Pancreas (tissue), 10 donors: ENCODE measurements around the gene ARHGEF18. TPM values are rescaled to one million over a fixed set of nuclear protein-coding genes. Genes with fewer than 3 reads are reported as not detected.
"Not testable (repeated sequence)": the region's sequence is repeated elsewhere in the genome, so short reads cannot be mapped to it uniquely, and the experiment has no call there.

Experiments
- ATAC-seq, 4 donors: fragments of 200-7000 bp; cut with Tn5 transposase; one replicate each; pipeline versions ENCODE4 v1.8.0 to v1.9.1; 2020; ENCODE audit warnings: mild to moderate bottlenecking in 4 of 4, moderate library complexity in 4 of 4
- DNase-seq, 6 donors: peaks; one replicate each; pipeline ENCODE4 v3.0.0-alpha.2; 2020
- FAIRE-seq: peaks from 2 replicates; lab custom pipeline; 2012; peaks lifted over from hg19 to GRCh38; lab: Jason Lieb, UNC
- H3K27ac ChIP-seq, 4 donors: fragments of 200-600 bp; sonication (generic); 1 replicate in 3 of 4; 2 replicates in 1 of 4; pipeline versions ENCODE4 v1.5.0 to v1.8.0; 2020
- H3K27me3 ChIP-seq, 4 donors: fragments of 200-600 bp; one replicate each; pipeline ENCODE4 v1.8.0; 2021
- H3K36me3 ChIP-seq, 3 donors: fragments of 200-600 bp; sonication (generic) in 1 of 3; one replicate each; pipeline versions ENCODE4 v1.5.0 to v1.8.0; 2020 to 2021
- H3K4me1 ChIP-seq, 3 donors: fragments of 200-600 bp; one replicate each; pipeline ENCODE4 v1.8.0; 2021
- H3K4me3 ChIP-seq, 4 donors: fragments of 200-600 bp; sonication (generic) in 2 of 4; one replicate each; pipeline versions ENCODE4 v1.5.0 to v1.8.0; 2020 to 2021
- H3K9me3 ChIP-seq, 4 donors: fragments of 200-600 bp; one replicate each; pipeline ENCODE4 v1.8.0; 2021
- WGBS, 2 donors: extraction: QIAGEN DNeasy Blood & Tissue Kit; methylation state at CpG; one replicate each; pipeline ENCODE4 v1.1.7; 2013; 5-methylcytosine and 5-hydroxymethylcytosine counted together
- intact Hi-C, 3 donors: fragments of 100-400 bp; cut with DNase I; formaldehyde crosslinking; loops; one replicate each; pipeline versions ENCODE4 v1.11.1 to v1.14.2; 2022
- polyA plus RNA-seq, 2 donors: library from polyadenylated mRNA; stranded (reverse); fragments of 200-250 nt; gene quantifications; one replicate each; pipeline ENCODE4 v1.2.3, GENCODE V29; 2013
- total RNA-seq, 6 donors: library from RNA; stranded (reverse); fragmentation: NEBNext Ultra II Directional in 4 of 6; extraction: Animal tissue kit (Norgen Biotek cat#: 25700) in 4 of 6; gene quantifications; one replicate each; pipeline versions ENCODE4 v1.2.1 to v1.2.4, GENCODE V29; 2021 to 2023
- TF ChIP-seq, protein P1 (sequence below), 4 donors: fragments of 200-600 bp; sonication (generic) in 3 of 4; IDR thresholded peaks; one replicate each; pipeline versions ENCODE4 v1.5.0 to v1.8.0; 2021; ENCODE audit warnings: antibody characterized with exemption in 4 of 4
- donor health status: healthy with polysubstance abuse.
- donor health status: DM: no; HTN: no; CAD: no; lungs with moderate emphysema.
- donor health status: DM: no; HTN: no; CAD: no.
- donor health status: control.
- donor health status: control.
- donor health status: Bipolar disorder and iron deficiency.
- donor health status: DM: yes; HTN: yes; CAD: no.
- donor health status: DM: no; HTN: no; CAD: no.
- donor health status: DM: no; HTN: no; CAD: no.
- donor health status: DM: yes; HTN: yes; CAD: no.

Gene ARHGEF18
- total and polyA plus RNA-seq, 8 donors = 17.1 to 45.4 (median 22.4) TPM

DNA sequence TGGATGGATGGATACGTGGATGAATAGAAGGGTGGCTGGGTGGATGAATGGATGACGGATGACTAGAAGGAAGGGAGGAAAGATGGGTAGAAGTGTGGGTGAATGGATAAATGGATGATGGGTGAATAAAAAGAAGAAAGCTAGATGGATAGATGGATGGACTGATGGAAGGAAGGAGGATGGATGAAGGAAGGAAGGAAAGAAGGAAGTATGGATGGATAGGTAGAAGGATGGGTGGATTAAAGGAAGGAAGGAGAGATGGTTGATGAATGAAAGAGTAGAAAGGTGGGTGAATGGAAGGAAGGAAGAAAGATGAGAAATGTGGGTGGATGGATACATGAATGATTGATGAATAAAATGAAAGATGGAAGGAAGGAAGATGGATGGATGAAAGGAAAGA is 14.5 kb downstream of the ARHGEF18 start:
- Histone ChIP-seq H3K27me3 (no peaks in the 10 kb centered on the region), H3K9me3 (no peaks in the 10 kb centered on the region), H3K36me3 (no peaks in the 10 kb centered on the region), H3K27ac (no peak overlapping the region), H3K4me3 (no peak overlapping the region), H3K4me1 (no peaks in the 10 kb centered on the region)
- TF ChIP-seq, protein P1, sequence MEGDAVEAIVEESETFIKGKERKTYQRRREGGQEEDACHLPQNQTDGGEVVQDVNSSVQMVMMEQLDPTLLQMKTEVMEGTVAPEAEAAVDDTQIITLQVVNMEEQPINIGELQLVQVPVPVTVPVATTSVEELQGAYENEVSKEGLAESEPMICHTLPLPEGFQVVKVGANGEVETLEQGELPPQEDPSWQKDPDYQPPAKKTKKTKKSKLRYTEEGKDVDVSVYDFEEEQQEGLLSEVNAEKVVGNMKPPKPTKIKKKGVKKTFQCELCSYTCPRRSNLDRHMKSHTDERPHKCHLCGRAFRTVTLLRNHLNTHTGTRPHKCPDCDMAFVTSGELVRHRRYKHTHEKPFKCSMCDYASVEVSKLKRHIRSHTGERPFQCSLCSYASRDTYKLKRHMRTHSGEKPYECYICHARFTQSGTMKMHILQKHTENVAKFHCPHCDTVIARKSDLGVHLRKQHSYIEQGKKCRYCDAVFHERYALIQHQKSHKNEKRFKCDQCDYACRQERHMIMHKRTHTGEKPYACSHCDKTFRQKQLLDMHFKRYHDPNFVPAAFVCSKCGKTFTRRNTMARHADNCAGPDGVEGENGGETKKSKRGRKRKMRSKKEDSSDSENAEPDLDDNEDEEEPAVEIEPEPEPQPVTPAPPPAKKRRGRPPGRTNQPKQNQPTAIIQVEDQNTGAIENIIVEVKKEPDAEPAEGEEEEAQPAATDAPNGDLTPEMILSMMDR (IDR thresholded peaks at IDR 0.05) = no peak
- ATAC-seq (no peak), DNase-seq (no peak), FAIRE-seq (no peak)
- intact Hi-C loops = loop anchor here in 1 of 3 donors (10.0 kb wide), 2 partner anchors 182 to 312 kb away; partner anchors contain the start of gene MCEMP1
- 79 to 88% methylated on average over 2 of the region's 2 CpGs for WGBS, 2 donors

DNA sequence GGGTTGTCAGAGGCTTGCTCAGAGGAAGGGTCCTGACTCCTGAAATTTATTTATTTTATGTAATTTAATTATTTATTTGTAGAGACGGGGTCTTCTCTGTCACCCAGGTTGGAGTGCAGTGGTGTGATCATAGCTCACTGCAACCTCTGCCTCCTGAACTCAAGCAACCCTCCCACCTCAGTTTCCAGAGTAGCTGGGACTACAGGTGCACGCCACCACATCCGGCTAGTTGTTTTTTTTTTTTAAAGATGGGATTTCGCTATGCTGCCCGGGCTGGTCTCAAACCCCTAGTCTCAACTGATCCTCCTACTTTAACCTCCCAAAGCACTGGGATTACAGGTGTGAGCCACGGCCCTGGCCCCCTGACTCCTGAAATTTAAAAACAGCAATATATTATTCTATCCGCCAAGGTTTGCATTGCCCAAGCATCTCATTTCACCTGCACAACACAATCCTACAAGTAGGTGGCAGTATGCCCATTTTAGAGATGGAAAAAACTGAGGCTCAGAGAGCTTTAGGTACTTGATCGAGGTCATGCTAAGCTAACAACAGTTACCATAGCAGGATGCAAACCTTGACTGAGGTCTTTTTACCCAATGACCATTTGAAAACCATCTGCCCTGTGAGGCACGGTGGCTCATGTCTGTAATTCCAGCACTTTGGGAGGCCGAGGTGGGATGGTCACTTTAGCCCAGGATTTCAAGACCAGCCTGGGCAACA is 18.1 kb downstream of the ARHGEF18 start:
- Histone ChIP-seq H3K4me3 (no peak overlapping the region), H3K4me1 (no peaks in the 10 kb centered on the region), H3K27ac (no peak overlapping the region), H3K36me3 (no peaks in the 10 kb centered on the region), H3K27me3 (no peaks in the 10 kb centered on the region), H3K9me3 (no peaks in the 10 kb centered on the region)
- intact Hi-C loops = loop anchor here in 1 of 3 donors (10.0 kb wide), 2 partner anchors 178 to 308 kb away; partner anchors contain the start of gene MCEMP1
- FAIRE-seq (no peak), ATAC-seq (peak in 2 of 4 donors; percentile 53 to 69), DNase-seq (peak in 1 of 6 donors; percentile 6)
- WGBS, 2 donors = 62 to 77% methylated on average over 10 of the region's 10 CpGs
- TF ChIP-seq, protein P1 (IDR thresholded peaks at IDR 0.05) = peak in 1 of 4 donors; percentile 18

DNA sequence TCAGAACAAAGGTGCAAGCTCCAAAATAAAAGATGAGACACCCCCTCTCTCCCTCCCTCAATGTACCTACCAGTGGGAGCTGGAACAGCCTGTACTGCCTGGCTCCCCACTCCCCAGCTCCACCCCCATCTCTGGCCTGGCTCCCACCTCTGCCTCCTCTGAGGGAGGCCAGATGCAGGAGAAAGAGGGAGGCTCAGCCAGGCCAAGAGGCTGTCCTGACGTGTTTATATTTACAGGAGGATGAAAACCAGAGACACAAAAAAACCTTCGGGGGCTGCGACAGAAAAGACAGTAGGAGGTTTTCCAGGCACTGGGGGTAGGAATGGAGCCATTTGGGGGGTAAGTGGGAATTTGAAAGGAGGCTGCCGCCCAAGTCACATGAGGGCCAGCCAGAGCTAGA is 19.7 kb downstream of the ARHGEF18 start:
- FAIRE-seq (peak; percentile 23), DNase-seq (peak in 2 of 6 donors; percentile 14 to 17), ATAC-seq (peak in 2 of 4 donors; percentile 28 to 33)
- WGBS, 2 donors = 58 to 79% methylated on average over 4 of the region's 4 CpGs
- no peaks in the 10 kb centered on the region for H3K36me3 ChIP-seq
- H3K27ac ChIP-seq = no peak overlapping the region
- TF ChIP-seq, protein P1 (IDR thresholded peaks at IDR 0.05) = no peak
- no peaks in the 10 kb centered on the region for H3K4me1 ChIP-seq
- intact Hi-C loops = loop anchor here in 1 of 3 donors (10.0 kb wide), 2 partner anchors 176 to 306 kb away; partner anchors contain the start of gene MCEMP1
- H3K27me3 ChIP-seq = no peaks in the 10 kb centered on the region
- no peaks in the 10 kb centered on the region for H3K9me3 ChIP-seq
- no peak overlapping the region for H3K4me3 ChIP-seq

DNA sequence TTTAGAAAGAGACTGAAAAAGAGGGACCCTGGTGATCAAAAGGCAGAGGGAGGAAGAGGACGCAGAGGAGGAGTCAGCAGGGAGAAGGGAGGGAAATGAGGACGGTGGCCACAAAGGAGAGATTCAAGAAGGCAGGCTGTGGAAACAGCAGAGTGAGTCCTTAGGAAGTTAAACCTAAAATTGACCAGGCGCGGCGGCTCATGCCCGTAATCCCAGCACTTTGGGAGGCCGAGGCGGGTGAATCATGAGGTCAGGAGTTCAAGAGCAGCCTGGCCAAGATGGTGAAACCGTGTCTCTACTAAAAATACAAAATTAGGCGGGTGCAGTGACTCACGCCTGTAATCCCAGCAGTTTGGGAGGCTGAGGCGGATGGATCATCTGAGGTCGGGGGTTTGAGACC is 20.1 kb downstream of the ARHGEF18 start:
- H3K4me1 ChIP-seq, H3K36me3 ChIP-seq, H3K4me3 ChIP-seq, H3K27ac ChIP-seq, H3K27me3 ChIP-seq, H3K9me3 ChIP-seq, FAIRE-seq: not testable (repeated sequence)
- WGBS, 2 donors = 61 to 72% methylated on average over 13 of the region's 13 CpGs
- peak in 3 of 4 donors; percentile 30 to 70 (median 55) for ATAC-seq
- intact Hi-C loops = loop anchor here in 1 of 3 donors (10.0 kb wide), 2 partner anchors 176 to 306 kb away; partner anchors contain the start of gene MCEMP1
- DNase-seq = peak in 2 of 6 donors; percentile 10

DNA sequence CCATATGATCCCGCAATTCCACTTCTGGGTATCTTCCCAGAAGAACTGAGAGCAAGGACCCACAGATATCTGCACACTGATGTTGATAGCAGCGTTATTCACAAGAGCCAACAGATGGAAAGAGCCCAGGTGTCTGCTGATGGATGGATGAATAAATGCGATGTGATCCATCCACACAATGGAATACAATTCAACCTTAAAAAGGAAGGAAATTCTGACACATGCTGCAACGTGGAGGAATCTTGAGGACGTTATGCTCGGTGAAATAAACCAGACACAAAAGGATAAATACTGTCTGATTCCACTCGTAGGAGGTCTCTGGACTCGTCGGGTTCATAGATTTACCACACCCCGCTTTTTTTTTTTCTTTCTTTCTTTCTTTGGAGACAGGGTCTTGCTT is 21.8 kb downstream of the ARHGEF18 start:
- no peak for FAIRE-seq
- intact Hi-C loops = no loop called here
- Histone ChIP-seq H3K27me3 (no peaks in the 10 kb centered on the region), H3K27ac (no peak overlapping the region), H3K36me3 (no peaks in the 10 kb centered on the region), H3K4me3 (no peak overlapping the region), H3K9me3 (no peaks in the 10 kb centered on the region), H3K4me1 (no peaks in the 10 kb centered on the region)
- ATAC-seq = no peak
- no peak for DNase-seq
- 76 to 84% methylated on average over 10 of the region's 10 CpGs for WGBS, 2 donors
- TF ChIP-seq, protein P1 (IDR thresholded peaks at IDR 0.05) = no peak
